Psoas muscle (tissue), 8 donors: Measurements from ENCODE around the gene FGD4. TPM values are rescaled to one million over a fixed set of nuclear protein-coding genes. Genes with fewer than 3 reads are reported as not detected.

Source experiments
- ATAC-seq, 4 donors: fragments of 200-7000 bp; cut with Tn5 transposase; one replicate each; pipeline ENCODE4 v1.9.1; 2020; ENCODE audit warnings: moderate library complexity in 3 of 4, mild to moderate bottlenecking in 2 of 4
- DNase-seq, 2 donors: peaks; one replicate each; pipeline ENCODE4 v3.0.0-alpha.2; 2020
- H3K27ac ChIP-seq: fragments of 200-600 bp; one replicate; pipeline ENCODE4 v1.8.0; 2022
- H3K27me3 ChIP-seq, 3 donors: fragments of 200-600 bp in 1 of 3; one replicate each; pipeline versions ENCODE4 v1.6.1 to v1.8.0; 2013 to 2022; ENCODE audit warnings: low read length in 2 of 3, mild to moderate bottlenecking in 2 of 3, moderate library complexity in 1 of 3; ENCODE audit not compliant: insufficient read depth in 3 of 3
- H3K36me3 ChIP-seq, 2 donors: fragments of 200-600 bp in 1 of 2; one replicate each; pipeline versions ENCODE4 v1.6.1 to v1.8.0; 2013 to 2022; ENCODE audit warnings: low read depth in 1 of 2, mild to moderate bottlenecking in 1 of 2, moderate library complexity in 1 of 2; ENCODE audit not compliant: insufficient read depth in 1 of 2
- H3K4me1 ChIP-seq: fragments of 200-600 bp; one replicate; pipeline ENCODE4 v1.8.0; 2022
- H3K4me3 ChIP-seq: fragments of 200-600 bp; one replicate; pipeline ENCODE4 v1.8.0; 2022; ENCODE audit warnings: mild to moderate bottlenecking
- H3K9me3 ChIP-seq: fragments of 200-600 bp; one replicate; pipeline ENCODE4 v1.8.0; 2022
- CTCF ChIP-seq: fragments of 200-600 bp; IDR thresholded peaks from one replicate; pipeline ENCODE4 v1.8.0; 2022; ENCODE audit warnings: antibody characterized with exemption
- WGBS, 3 donors: extraction: QIAGEN DNeasy Blood & Tissue Kit; methylation state at CpG; one replicate each; pipeline versions ENCODE4 v1.1.6 to v1.1.7; 2013; 5-methylcytosine and 5-hydroxymethylcytosine counted together
- intact Hi-C, 2 donors: fragments of 100-400 bp; cut with DNase I; formaldehyde crosslinking; loops; one replicate each; pipeline versions ENCODE4 v1.11.0 to v1.14.2; 2022
- polyA plus RNA-seq, 3 donors: library from polyadenylated mRNA; stranded (reverse); fragments of 200-250 nt; gene quantifications; one replicate each; pipeline ENCODE4 v1.2.3, GENCODE V29; 2013
- total RNA-seq, 4 donors: library from RNA; stranded (reverse); fragmentation: NEBNext Ultra II Directional in 2 of 4; extraction: Animal tissue kit (Norgen Biotek cat#: 25700) in 2 of 4; gene quantifications; one replicate each; pipeline versions ENCODE4 v1.2.1 to v1.2.4, GENCODE V29; 2021 to 2023
- donor health status: healthy with polysubstance abuse.
- donor health status: DM: no; HTN: no; CAD: no; lungs with moderate emphysema.
- donor health status: Bipolar disorder and iron deficiency.
- donor health status: healthy.
- donor health status: DM: yes; HTN: yes; CAD: no.
- donor health status: DM: no; HTN: no; CAD: no.
- donor health status: DM: no; HTN: no; CAD: no.
- donor health status: DM: yes; HTN: yes; CAD: no.

The FGD4 gene
- total and polyA plus RNA-seq, 7 donors, result 1.1 to 20.8 (median 14.9) TPM

GRCh38 chr12:32612658-32613614 lies 213.6 kb downstream of the FGD4 start:
- H3K9me3 ChIP-seq, result no peaks in the 10 kb centered on the region
- H3K27ac ChIP-seq, result no peak overlapping the region
- DNase-seq (no peak), ATAC-seq (no peak)
- H3K4me1 ChIP-seq, result no peaks in the 10 kb centered on the region
- no peaks in the 10 kb centered on the region for H3K27me3 ChIP-seq
- WGBS, 3 donors, result 85 to 87% (median 87%) methylated on average over 3 of the region's 3 CpGs
- intact Hi-C loops, result no loop called here
- peaks cover 6 to 87% of the 10 kb centered on the region in 2 donors for H3K36me3 ChIP-seq
- H3K4me3 ChIP-seq, result no peak overlapping the region
- TF ChIP-seq CTCF, result no peak

GRCh38 chr12:32615441-32615840 lies 216.1 kb downstream of the FGD4 start:
- Histone ChIP-seq H3K27ac (no peak overlapping the region), H3K9me3 (no peaks in the 10 kb centered on the region), H3K27me3 (no peaks in the 10 kb centered on the region), H3K4me1 (no peaks in the 10 kb centered on the region), H3K4me3 (no peak overlapping the region), H3K36me3 (peaks cover 6 to 81% of the 10 kb centered on the region in 2 donors)
- ATAC-seq, result no peak
- no peak for TF ChIP-seq CTCF
- WGBS, 3 donors, result 83 to 86% (median 84%) methylated on average over 6 of the region's 6 CpGs
- intact Hi-C loops, result no loop called here
- no peak for DNase-seq

DNA sequence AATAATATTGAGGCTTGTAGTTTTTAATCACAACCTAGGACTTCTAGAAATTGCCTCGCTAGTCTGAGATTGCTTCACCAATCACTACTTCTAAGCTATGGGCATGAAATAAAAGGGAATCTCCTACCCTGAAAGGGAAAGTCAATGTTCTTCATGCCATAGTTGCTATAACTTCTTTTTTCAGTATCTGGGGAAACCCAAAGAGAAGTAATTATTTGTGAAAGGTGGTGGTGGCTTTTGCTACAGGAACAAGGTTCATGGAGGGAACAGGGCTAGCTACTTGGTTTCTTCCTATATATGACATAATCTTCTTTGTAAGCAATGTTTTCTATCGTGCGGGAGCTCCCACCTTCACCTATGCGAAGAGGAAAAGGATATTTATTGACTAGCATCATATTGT lies 218.2 kb downstream of the FGD4 start:
- no peak overlapping the region for H3K27ac ChIP-seq
- DNase-seq (no peak), ATAC-seq (no peak)
- 94 to 96% (median 96%) methylated on average over 4 of the region's 4 CpGs for WGBS, 3 donors
- intact Hi-C loops, result no loop called here
- no peaks in the 10 kb centered on the region for H3K27me3 ChIP-seq
- no peaks in the 10 kb centered on the region for H3K4me1 ChIP-seq
- H3K36me3 ChIP-seq, result peaks cover 6 to 81% of the 10 kb centered on the region in 2 donors
- H3K4me3 ChIP-seq, result no peak overlapping the region
- H3K9me3 ChIP-seq, result no peaks in the 10 kb centered on the region
- no peak for TF ChIP-seq CTCF

GRCh38 chr12:32618115-32618514 lies 218.8 kb downstream of the FGD4 start:
- H3K27ac ChIP-seq, result no peak overlapping the region
- no peak for TF ChIP-seq CTCF
- ATAC-seq (no peak), DNase-seq (no peak)
- H3K4me1 ChIP-seq, result no peaks in the 10 kb centered on the region
- H3K36me3 ChIP-seq, result peaks cover 4 to 79% of the 10 kb centered on the region in 2 donors
- H3K9me3 ChIP-seq, result no peaks in the 10 kb centered on the region
- intact Hi-C loops, result no loop called here
- H3K27me3 ChIP-seq, result no peaks in the 10 kb centered on the region
- H3K4me3 ChIP-seq, result no peak overlapping the region
- WGBS, 3 donors, result 83 to 88% (median 87%) methylated on average over 3 of the region's 3 CpGs
